Astrocyte of the hippocampus (primary cell): ENCODE measurements around the gene ZNF496.
"Not testable (repeated sequence)": the region's sequence is repeated elsewhere in the genome, so short reads cannot be mapped to it uniquely, and the experiment has no call there.

Experiments used
- DNase-seq: peaks from one replicate; pipeline ENCODE4 v3.0.0; 2011; ENCODE audit warnings: low read depth, low spot score

The ZNF496 gene

GRCh38 chr1:247331525-247332214 is at the start of gene ZNF496:
ZNF496 (minus strand) TSS chr1:247331867; CDS start chr1:247329578, 2,289 bp downstream.
- DNase-seq = peak; percentile 95

GRCh38 chr1:247378334-247379073 is 46.8 kb upstream of the ZNF496 start:
- DNase-seq = no peak

- DNase-seq = not testable (repeated sequence)
These were observed 46.0 kb upstream of the ZNF496 start for GRCh38 chr1:247377656-247378055.

- DNase-seq = peak; percentile 78
These were observed 45.0 kb upstream of the ZNF496 start for GRCh38 chr1:247376659-247377058.

- DNase-seq = no peak
These were observed 44.1 kb upstream of the ZNF496 start for GRCh38 chr1:247375747-247376146.

- not testable (repeated sequence) for DNase-seq
These were observed 43.1 kb upstream of the ZNF496 start for GRCh38 chr1:247374651-247375334.

- peak; percentile 55 for DNase-seq
These were observed 42.1 kb upstream of the ZNF496 start for GRCh38 chr1:247373721-247374141.

- DNase-seq = no peak
These were observed 40.2 kb upstream of the ZNF496 start for GRCh38 chr1:247371801-247372259.

- peak; percentile 65 for DNase-seq
These were observed 39.4 kb upstream of the ZNF496 start for GRCh38 chr1:247370786-247371732.

- no peak for DNase-seq
These were observed 37.0 kb upstream of the ZNF496 start for GRCh38 chr1:247368490-247369145.

GRCh38 chr1:247367786-247368422 is 36.2 kb upstream of the ZNF496 start:
- DNase-seq = peak; percentile 54

- DNase-seq = no peak
These were observed 35.4 kb upstream of the ZNF496 start for GRCh38 chr1:247366926-247367645.

- DNase-seq = not testable (repeated sequence)
These were observed 34.7 kb upstream of the ZNF496 start for GRCh38 chr1:247366345-247366744.

GRCh38 chr1:247365023-247365422 is 33.4 kb upstream of the ZNF496 start:
- no peak for DNase-seq

- DNase-seq = not testable (repeated sequence)
These were observed 31.3 kb upstream of the ZNF496 start for GRCh38 chr1:247363000-247363399.

GRCh38 chr1:247362153-247362552 is 30.5 kb upstream of the ZNF496 start:
- no peak for DNase-seq

- DNase-seq = no peak
These were observed 29.5 kb upstream of the ZNF496 start for GRCh38 chr1:247360991-247361731.

GRCh38 chr1:247360116-247360898 is 28.6 kb upstream of the ZNF496 start:
- no peak for DNase-seq
